Neutrophil (primary cell): ENCODE data around the gene GH2.

Source experiments
- H3K27ac ChIP-seq: fragments of 200-600 bp; sonication (generic); 2 replicates; pipeline ENCODE4 v1.5.1; 2016; ENCODE audit warnings: mild to moderate bottlenecking, moderate library complexity
- H3K27me3 ChIP-seq: fragments of 200-600 bp; sonication (generic); 2 replicates; pipeline ENCODE4 v1.6.0; 2016; ENCODE audit warnings: mild to moderate bottlenecking
- H3K36me3 ChIP-seq: fragments of 200-600 bp; sonication (generic); 2 replicates; pipeline ENCODE4 v1.5.1; 2017
- H3K4me1 ChIP-seq, 2 experiments: fragments of 200-600 bp in 1 of 2; sonication (generic) in 1 of 2; 1 replicate in 1 of 2; 2 replicates in 1 of 2; pipeline versions ENCODE4 v1.5.1 to v1.6.1; 2013 to 2016; ENCODE audit warnings: low read depth in 1 of 2, low read length in 1 of 2, mild to moderate bottlenecking in 1 of 2, moderate library complexity in 1 of 2; ENCODE audit not compliant: control insufficient read depth in 1 of 2, insufficient read depth in 1 of 2
- H3K4me3 ChIP-seq, 2 experiments: fragments of 200-600 bp in 1 of 2; sonication (generic) in 1 of 2; 1 replicate in 1 of 2; 2 replicates in 1 of 2; pipeline ENCODE4 v1.5.1; 2013 to 2016; ENCODE audit warnings: low read depth in 1 of 2, low read length in 1 of 2, mild to moderate bottlenecking in 1 of 2, moderate library complexity in 1 of 2
- H3K9me3 ChIP-seq: fragments of 200-600 bp; sonication (generic); 2 replicates; pipeline ENCODE4 v1.5.1; 2016
- CTCF ChIP-seq: fragments of 200-600 bp; sonication (generic); IDR thresholded peaks from 2 replicates; pipeline ENCODE4 v1.5.1; 2016; ENCODE audit warnings: antibody characterized with exemption

The GH2 gene

DNA sequence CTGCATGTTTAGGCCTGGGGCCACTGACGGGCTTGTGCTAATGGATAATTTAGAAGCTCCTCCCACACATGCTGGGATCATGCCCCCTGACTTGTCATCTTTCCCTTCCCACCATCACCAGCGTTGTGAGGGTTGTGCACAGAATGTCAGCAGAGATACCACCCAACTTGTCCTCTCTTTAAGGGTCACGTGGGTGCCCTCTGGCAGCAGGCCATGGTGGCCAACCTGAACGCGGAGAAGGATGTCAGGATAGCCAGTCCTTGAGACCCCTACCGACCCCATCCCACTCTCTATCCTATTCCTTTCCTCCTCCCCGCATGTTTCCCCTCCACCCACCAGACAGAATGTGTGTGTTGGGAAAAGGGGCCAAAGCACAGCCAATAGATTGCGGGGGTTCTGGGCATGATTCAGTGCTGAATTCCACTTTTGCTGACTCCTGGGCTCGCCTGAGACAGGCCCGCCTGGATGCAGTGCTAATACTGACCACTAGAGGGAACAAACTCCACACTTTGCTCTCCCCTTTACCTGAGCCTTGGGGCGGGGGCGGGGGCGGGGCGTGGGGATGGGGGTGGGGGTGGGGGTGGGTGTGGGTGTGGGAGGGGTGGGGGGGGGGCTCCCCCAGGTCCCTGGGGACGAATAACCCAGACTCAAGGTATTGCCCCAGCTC is at the start of gene GH2:
Gene GH2, minus strand, starts transcription at position 10 of the 667 bp plus-strand sequence. CDS start 143 bp downstream, outside the sequence.
- Histone ChIP-seq H3K4me1 (no peaks in the 10 kb centered on the region), H3K27ac (no peak within 1 kb of the TSS), H3K27me3 (no peaks in the 10 kb centered on the region), H3K9me3 (no peaks in the 10 kb centered on the region), H3K36me3 (no peaks in the 10 kb centered on the region), H3K4me3 (no peak within 1 kb of the TSS)
- TF ChIP-seq CTCF: peak; percentile 66

GRCh38 chr17:63930951-63931575 is 49.3 kb upstream of the GH2 start:
- H3K4me1 ChIP-seq: peaks cover 12 to 13% of the 10 kb centered on the region in 2 experiments
- no peak overlapping the region for H3K4me3 ChIP-seq
- no peaks in the 10 kb centered on the region for H3K36me3 ChIP-seq
- no peak overlapping the region for H3K27ac ChIP-seq
- peaks cover 12% of the 10 kb centered on the region for H3K27me3 ChIP-seq
- TF ChIP-seq CTCF: no peak
- H3K9me3 ChIP-seq: no peaks in the 10 kb centered on the region

- Histone ChIP-seq H3K9me3 (no peaks in the 10 kb centered on the region), H3K36me3 (no peaks in the 10 kb centered on the region), H3K27me3 (peaks cover 12% of the 10 kb centered on the region), H3K4me3 (no peak overlapping the region), H3K4me1 (peaks cover 12 to 13% of the 10 kb centered on the region in 2 experiments), H3K27ac (no peak overlapping the region)
- no peak for TF ChIP-seq CTCF
Observed at GRCh38 chr17:63929860-63930766, 48.4 kb upstream of the GH2 start.

DNA sequence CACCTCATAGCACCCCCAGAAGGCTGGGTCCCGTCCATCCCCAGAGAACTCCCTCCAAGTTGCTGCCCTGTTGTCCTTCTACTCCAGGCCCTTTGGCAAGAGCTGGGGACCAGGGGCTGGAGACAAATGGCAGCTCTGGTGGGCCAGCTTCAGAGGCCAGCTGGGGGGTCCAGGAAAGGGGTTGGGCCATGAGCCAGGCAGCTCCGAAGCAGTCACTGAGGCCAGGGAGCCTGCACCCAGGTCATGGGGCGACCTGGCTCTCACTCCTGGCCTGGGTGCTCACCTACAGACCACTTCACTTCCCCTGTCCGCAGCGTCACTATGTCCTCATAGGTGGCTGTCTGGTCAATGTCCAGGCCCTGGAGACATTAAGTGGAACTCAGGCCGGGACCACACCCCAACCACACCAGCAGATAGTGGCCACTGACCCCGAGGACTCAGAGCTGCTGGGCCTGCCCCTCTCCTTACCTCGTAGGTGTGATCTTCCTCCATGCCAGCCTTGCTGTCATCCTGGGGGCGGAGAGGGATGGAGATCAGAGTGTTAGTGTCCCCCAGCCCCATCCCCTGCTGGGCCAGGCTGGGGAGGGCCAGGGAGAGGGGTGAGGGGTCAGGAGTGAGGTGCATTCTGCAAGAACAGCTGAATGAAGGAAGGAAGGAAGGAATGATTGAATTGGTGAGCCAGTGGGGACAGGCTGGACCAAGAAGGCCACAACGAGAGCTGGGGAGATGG is 47.4 kb upstream of the GH2 start:
- no peak for TF ChIP-seq CTCF
- Histone ChIP-seq H3K4me3 (no peak overlapping the region), H3K36me3 (no peaks in the 10 kb centered on the region), H3K9me3 (no peaks in the 10 kb centered on the region), H3K4me1 (peaks cover 12 to 13% of the 10 kb centered on the region in 2 experiments), H3K27ac (no peak overlapping the region), H3K27me3 (peaks cover 12% of the 10 kb centered on the region)

DNA sequence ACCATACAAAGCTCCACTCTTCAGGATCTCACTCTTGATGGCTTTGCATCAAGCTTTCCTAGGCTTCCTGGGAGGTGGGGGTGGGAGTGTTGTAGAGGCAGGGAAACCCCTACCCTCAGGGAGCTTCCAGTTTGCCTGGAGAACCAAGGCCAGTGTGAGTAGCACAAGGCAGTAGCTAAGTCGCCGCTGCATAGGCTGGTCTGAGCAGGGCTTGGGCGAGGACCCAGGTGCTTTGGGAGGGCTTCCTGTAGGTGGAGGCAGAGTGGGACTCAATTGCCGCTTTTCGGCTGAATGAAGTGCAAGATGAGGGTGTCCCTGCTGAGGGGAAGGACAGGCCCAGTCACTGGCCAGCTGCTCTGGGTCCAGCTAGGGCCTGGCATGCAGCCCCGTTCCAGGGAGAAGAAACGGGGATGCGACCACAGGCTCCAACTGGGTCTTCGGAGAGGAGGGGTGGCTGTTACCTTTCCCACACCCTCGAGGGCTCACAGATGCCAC is 46.5 kb upstream of the GH2 start:
- Histone ChIP-seq H3K4me1 (peaks cover 12 to 13% of the 10 kb centered on the region in 2 experiments), H3K9me3 (no peaks in the 10 kb centered on the region), H3K4me3 (no peak overlapping the region), H3K27me3 (peaks cover 12% of the 10 kb centered on the region), H3K36me3 (no peaks in the 10 kb centered on the region), H3K27ac (no peak overlapping the region)
- no peak for TF ChIP-seq CTCF
